Stomach (tissue), 4 donors: ENCODE results near the gene TIMM44.

Experiments
- CTCF ChIP-seq, 7 experiments: fragments of 450-650 bp in 4 of 7; fragments of 200-600 bp in 3 of 7; sonication (generic) in 3 of 7; IDR thresholded peaks; one replicate each; pipeline ENCODE4 v1.5.1; 2016 to 2019; ENCODE audit warnings: antibody characterized with exemption in 7 of 7, control low read depth in 2 of 7, mild to moderate bottlenecking in 1 of 7
- POLR2A ChIP-seq, 4 donors: fragments of 450-650 bp; IDR thresholded peaks; one replicate each; pipeline ENCODE4 v1.6.1; 2016; ENCODE audit warnings: antibody characterized with exemption in 4 of 4, control low read depth in 2 of 4, mild to moderate bottlenecking in 1 of 4, moderate library complexity in 1 of 4
- POLR2AphosphoS5 ChIP-seq, 3 donors: sonication (generic); formaldehyde crosslinking; IDR thresholded peaks; one replicate each; pipeline ENCODE4 v1.6.1; 2016; ENCODE audit warnings: antibody characterized with exemption in 3 of 3

GRCh38 chr19:7905859-7906258 lies 37.6 kb downstream of the TIMM44 start:
- TF ChIP-seq POLR2A (IDR thresholded peaks at IDR 0.05): no peak
- TF ChIP-seq POLR2AphosphoS5 (IDR thresholded peaks at IDR 0.05): no peak
- no peak for TF ChIP-seq CTCF (IDR thresholded peaks at IDR 0.05)
